ENCODE data around the gene TMPRSS13.

TMPRSS13 gene

GRCh38 chr11:117851106-117851505 is 78.1 kb downstream of the TMPRSS13 start:
- CTCF ChIA-PET, result interaction anchor here (1.1 kb wide), 1 partner anchor 96 kb away, joined by 4 read pairs; no protein-coding TSS in a partner anchor
- DNase-seq (ENCODE audit: extremely low spot score), result no peak
- TF ChIP-seq ARNT (IDR thresholded peaks at IDR 0.05) (no peak), BHLHE40 (IDR thresholded peaks at IDR 0.05; ENCODE audit: borderline replicate concordance) (no peak), L3MBTL2 (conservative IDR thresholded peaks at IDR 0.05) (no peak), PKNOX1 (IDR thresholded peaks at IDR 0.05) (no peak), FOXK2 (IDR thresholded peaks at IDR 0.05) (no peak), FOXM1 (IDR thresholded peaks at IDR 0.05; ENCODE audit: borderline replicate concordance) (no peak), ELF4 (IDR thresholded peaks at IDR 0.05) (no peak), LEF1 (IDR thresholded peaks at IDR 0.05; ENCODE audit: borderline replicate concordance) (no peak), FOXA1 (IDR thresholded peaks at IDR 0.05) (no peak), SP1 (IDR thresholded peaks at IDR 0.05) (no peak), NFRKB (IDR thresholded peaks at IDR 0.05) (no peak), CTBP1 (IDR thresholded peaks at IDR 0.05; ENCODE audit: borderline replicate concordance) (no peak), TARDBP (IDR thresholded peaks at IDR 0.05) (no peak)
- POLR2A ChIA-PET, result interaction anchor here (0.9 kb wide), 1 partner anchor 49 kb away, joined by 3 read pairs; no protein-coding TSS in a partner anchor

Measured in HEK293T (cell line).